HFFc6 (cell line): ENCODE data around the gene CDC20. TPM values are rescaled to one million over a fixed set of nuclear protein-coding genes. Genes with fewer than 3 reads are reported as not detected.
A peak's percentile ranks its signal among the peaks of the same experiment; 100 is the strongest.

Source experiments
- DNase-seq: peaks from one replicate; pipeline ENCODE4 v3.0.0-alpha.2; 2018
- H3K27ac Mint-ChIP-seq: 2 replicates; pipeline ENCODE4 v1.8.0; 2020; ENCODE audit warnings: mild to moderate bottlenecking, mixed read lengths
- H3K27me3 Mint-ChIP-seq: 2 replicates; pipeline ENCODE4 v1.8.0; 2021; ENCODE audit warnings: mild to moderate bottlenecking, moderate library complexity, mixed read lengths; ENCODE audit not compliant: insufficient read depth
- H3K36me3 Mint-ChIP-seq: 2 replicates; pipeline ENCODE4 v1.8.0; 2021; ENCODE audit warnings: low read depth, mixed read lengths
- H3K4me1 Mint-ChIP-seq: 2 replicates; pipeline ENCODE4 v1.8.0; 2020; ENCODE audit warnings: low read depth, mixed read lengths
- H3K4me3 Mint-ChIP-seq: 2 replicates; pipeline ENCODE4 v1.8.0; 2020; ENCODE audit warnings: mild to moderate bottlenecking, moderate library complexity, mixed read lengths
- H3K9me3 Mint-ChIP-seq: 2 replicates; pipeline ENCODE4 v1.8.0; 2020; ENCODE audit warnings: mild to moderate bottlenecking, mixed read lengths
- total RNA-seq, 6 experiments: library from RNA; stranded (reverse); fragmentation: NEBNext Ultra II Directional; extraction: Animal tissue kit (Norgen Biotek cat#: 25700); gene quantifications; 2 replicates in 1 of 6; 3 replicates in 5 of 6; pipeline ENCODE4 v1.2.3, GENCODE V29; 2021
- TF ChIP-seq, protein P1 (sequence below): fragments of 200-600 bp; sonication (generic); IDR thresholded peaks from 2 replicates; pipeline ENCODE4 v1.5.0; 2021; ENCODE audit warnings: antibody characterized with exemption, mild to moderate bottlenecking

Gene CDC20
- total RNA-seq, 6 experiments from 2014 or later: 87.0 to 221 (median 183) TPM

DNA sequence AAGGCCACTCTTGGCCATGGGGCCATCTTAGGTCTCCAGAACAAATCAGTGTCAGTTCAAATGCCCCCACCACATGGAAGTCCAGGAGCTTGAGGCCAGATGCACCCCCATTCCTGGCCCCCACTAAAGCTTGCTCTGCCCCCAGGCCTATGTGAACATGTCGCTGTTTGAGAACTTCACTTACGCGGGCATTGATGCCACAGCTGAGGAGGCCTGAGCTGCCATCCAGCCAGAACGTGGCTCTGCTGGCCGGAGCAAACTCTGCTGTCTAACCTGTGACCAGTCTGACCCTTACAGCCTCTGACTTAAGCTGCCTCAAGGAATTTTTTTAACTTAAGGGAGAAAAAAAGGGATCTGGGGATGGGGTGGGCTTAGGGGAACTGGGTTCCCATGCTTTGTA lies 36.3 kb upstream of the CDC20 start:
- H3K27me3 Mint-ChIP-seq: peaks cover 1% of the 10 kb centered on the region
- H3K27ac Mint-ChIP-seq: no peak overlapping the region
- peaks cover 22% of the 10 kb centered on the region for H3K9me3 Mint-ChIP-seq
- H3K4me1 Mint-ChIP-seq: peaks cover 28% of the 10 kb centered on the region
- no peak for DNase-seq
- peaks cover 14% of the 10 kb centered on the region; the same call in 1 of the 2 replicates for H3K36me3 Mint-ChIP-seq
- TF ChIP-seq, protein P1, sequence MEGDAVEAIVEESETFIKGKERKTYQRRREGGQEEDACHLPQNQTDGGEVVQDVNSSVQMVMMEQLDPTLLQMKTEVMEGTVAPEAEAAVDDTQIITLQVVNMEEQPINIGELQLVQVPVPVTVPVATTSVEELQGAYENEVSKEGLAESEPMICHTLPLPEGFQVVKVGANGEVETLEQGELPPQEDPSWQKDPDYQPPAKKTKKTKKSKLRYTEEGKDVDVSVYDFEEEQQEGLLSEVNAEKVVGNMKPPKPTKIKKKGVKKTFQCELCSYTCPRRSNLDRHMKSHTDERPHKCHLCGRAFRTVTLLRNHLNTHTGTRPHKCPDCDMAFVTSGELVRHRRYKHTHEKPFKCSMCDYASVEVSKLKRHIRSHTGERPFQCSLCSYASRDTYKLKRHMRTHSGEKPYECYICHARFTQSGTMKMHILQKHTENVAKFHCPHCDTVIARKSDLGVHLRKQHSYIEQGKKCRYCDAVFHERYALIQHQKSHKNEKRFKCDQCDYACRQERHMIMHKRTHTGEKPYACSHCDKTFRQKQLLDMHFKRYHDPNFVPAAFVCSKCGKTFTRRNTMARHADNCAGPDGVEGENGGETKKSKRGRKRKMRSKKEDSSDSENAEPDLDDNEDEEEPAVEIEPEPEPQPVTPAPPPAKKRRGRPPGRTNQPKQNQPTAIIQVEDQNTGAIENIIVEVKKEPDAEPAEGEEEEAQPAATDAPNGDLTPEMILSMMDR: no peak
- no peak overlapping the region for H3K4me3 Mint-ChIP-seq

DNA sequence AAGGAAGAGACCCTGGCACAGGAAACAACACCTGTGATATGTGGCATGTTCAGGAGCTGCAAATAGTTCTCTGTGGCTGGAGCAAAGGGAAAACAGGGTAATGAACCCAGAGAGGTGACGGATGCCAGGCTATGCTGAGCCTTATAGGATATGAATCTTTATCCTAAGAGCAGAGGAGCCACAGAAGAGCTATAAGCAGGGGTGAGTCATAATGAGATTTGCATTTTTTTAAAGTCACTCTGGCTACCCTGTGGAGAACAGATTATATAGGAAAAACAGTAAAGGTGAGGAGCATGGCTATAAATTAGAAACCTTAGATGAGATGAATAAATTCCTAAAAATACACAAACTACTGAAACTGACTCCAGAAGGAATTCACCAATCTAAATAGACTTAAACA lies 34.0 kb upstream of the CDC20 start:
- Mint-ChIP-seq H3K9me3 (peaks cover 22% of the 10 kb centered on the region), H3K27me3 (no peaks in the 10 kb centered on the region; the same call in 1 of the 2 replicates), H3K36me3 (peaks cover 19% of the 10 kb centered on the region; the same call in 1 of the 2 replicates), H3K4me1 (peaks cover 21% of the 10 kb centered on the region), H3K4me3 (no peak overlapping the region), H3K27ac (no peak overlapping the region)
- no peak for DNase-seq
- TF ChIP-seq, protein P1: no peak

DNA sequence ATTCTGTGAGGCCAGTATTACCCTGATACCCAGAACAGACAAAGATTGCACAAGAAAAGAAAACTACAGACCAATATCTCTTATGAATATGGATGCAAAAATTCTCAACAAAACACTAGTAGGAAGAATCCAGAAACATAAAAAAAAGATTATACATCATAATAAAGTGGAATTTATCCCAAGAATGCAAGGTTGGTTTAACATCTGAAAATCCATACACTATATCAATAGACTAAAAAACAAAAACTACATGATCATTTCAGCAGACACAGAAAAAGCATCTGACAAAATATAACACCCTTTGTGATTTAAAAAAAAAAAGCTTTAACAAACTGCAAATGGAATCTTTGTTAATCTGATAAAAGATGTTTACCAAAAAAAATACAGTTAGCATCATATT lies 33.4 kb upstream of the CDC20 start:
- H3K27ac Mint-ChIP-seq: no peak overlapping the region
- H3K4me1 Mint-ChIP-seq: peaks cover 27% of the 10 kb centered on the region
- peaks cover 19% of the 10 kb centered on the region; the same call in 1 of the 2 replicates for H3K36me3 Mint-ChIP-seq
- no peak overlapping the region for H3K4me3 Mint-ChIP-seq
- H3K9me3 Mint-ChIP-seq: peaks cover 22% of the 10 kb centered on the region
- TF ChIP-seq, protein P1: no peak
- H3K27me3 Mint-ChIP-seq: no peaks in the 10 kb centered on the region; the same call in 1 of the 2 replicates
- DNase-seq: no peak

GRCh38 chr1:43327549-43328292 lies 31.1 kb upstream of the CDC20 start:
- Mint-ChIP-seq H3K4me1 (peaks cover 31% of the 10 kb centered on the region), H3K4me3 (no peak overlapping the region), H3K9me3 (peaks cover 22% of the 10 kb centered on the region), H3K27ac (no peak overlapping the region), H3K36me3 (peaks cover 19% of the 10 kb centered on the region; the same call in 1 of the 2 replicates), H3K27me3 (peaks cover 1% of the 10 kb centered on the region)
- DNase-seq: no peak
- TF ChIP-seq, protein P1: no peak

GRCh38 chr1:43329995-43330751 lies 28.6 kb upstream of the CDC20 start:
- Mint-ChIP-seq H3K27me3 (peaks cover 1% of the 10 kb centered on the region), H3K36me3 (peaks cover 12% of the 10 kb centered on the region; the same call in 1 of the 2 replicates), H3K4me1 (peaks cover 22% of the 10 kb centered on the region), H3K27ac (0 out of 2 replicates have a peak overlapping the region, but pooled peaks have one; percentile 6), H3K9me3 (peaks cover 15% of the 10 kb centered on the region), H3K4me3 (no peak overlapping the region)
- TF ChIP-seq, protein P1: no peak
- DNase-seq: peak; percentile 30
